ENCODE measurements around the gene FRK.

DNA sequence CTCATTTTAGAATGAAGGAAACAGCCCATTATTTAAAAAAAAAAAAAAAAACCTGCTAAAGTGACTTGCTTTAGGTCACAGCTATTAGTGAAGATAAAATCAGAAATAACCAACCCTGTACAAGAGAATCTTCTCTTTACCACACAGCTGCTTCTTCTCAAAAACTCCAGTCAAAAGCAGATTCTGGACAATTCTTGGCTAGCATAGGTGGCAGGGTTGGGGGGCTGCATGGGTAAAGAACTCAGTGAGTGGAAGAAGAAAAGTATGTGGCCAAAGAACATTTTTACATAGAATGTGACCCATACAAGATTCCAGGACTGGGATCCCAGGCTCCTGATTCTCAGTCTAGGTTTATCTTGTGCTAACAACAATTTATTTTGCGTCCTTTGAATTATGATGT lies 9.4 kb upstream of the FRK start:
- TF ChIP-seq, protein P1, sequence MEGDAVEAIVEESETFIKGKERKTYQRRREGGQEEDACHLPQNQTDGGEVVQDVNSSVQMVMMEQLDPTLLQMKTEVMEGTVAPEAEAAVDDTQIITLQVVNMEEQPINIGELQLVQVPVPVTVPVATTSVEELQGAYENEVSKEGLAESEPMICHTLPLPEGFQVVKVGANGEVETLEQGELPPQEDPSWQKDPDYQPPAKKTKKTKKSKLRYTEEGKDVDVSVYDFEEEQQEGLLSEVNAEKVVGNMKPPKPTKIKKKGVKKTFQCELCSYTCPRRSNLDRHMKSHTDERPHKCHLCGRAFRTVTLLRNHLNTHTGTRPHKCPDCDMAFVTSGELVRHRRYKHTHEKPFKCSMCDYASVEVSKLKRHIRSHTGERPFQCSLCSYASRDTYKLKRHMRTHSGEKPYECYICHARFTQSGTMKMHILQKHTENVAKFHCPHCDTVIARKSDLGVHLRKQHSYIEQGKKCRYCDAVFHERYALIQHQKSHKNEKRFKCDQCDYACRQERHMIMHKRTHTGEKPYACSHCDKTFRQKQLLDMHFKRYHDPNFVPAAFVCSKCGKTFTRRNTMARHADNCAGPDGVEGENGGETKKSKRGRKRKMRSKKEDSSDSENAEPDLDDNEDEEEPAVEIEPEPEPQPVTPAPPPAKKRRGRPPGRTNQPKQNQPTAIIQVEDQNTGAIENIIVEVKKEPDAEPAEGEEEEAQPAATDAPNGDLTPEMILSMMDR (IDR thresholded peaks at IDR 0.05): no peak
- no peak for TF ChIP-seq POLR2A (IDR thresholded peaks at IDR 0.05)
- no peak for TF ChIP-seq EP300 (IDR thresholded peaks at IDR 0.05)
